Immature natural killer cell (primary cell): ENCODE results near the gene FAM227B. TPM values are rescaled to one million over a fixed set of nuclear protein-coding genes. Genes with fewer than 3 reads are reported as not detected.

Source experiments
- polyA plus RNA-seq, 3 donors: library from polyadenylated mRNA; unstranded; fragments of 300-500 nt; fragmentation: Illumina TruSeq; gene quantifications; one replicate each; pipeline ENCODE4 v1.2.3, GENCODE V29; 2021

Gene FAM227B
- polyA plus RNA-seq, 3 donors from 2014 or later: 8.3 to 16.5 (median 10.2) TPM

Other genes with a start within 250 kb of the FAM227B start
- gene FGF7, start 197.6 kb downstream of the FAM227B start, polyA plus RNA-seq: not detected
- 10 to 100 TPM; 11.3 to 19.7 (median 16.9) TPM for gene DTWD1, start 230 bp upstream of the FAM227B start, polyA plus RNA-seq